ENCODE data around the gene TPPP3. TPM values are rescaled to one million over a fixed set of nuclear protein-coding genes. Genes with fewer than 3 reads are reported as not detected.

The TPPP3 gene

GRCh38 chr16:67346341-67346740 is 47.0 kb downstream of the TPPP3 start:
- Histone ChIP-seq H3K4me2 (ENCODE audit: low read length) (no peak overlapping the region), H3K9me3 (replicated peaks; ENCODE audit: low read length) (no peaks in the 10 kb centered on the region)

GRCh38 chr16:67345401-67345800 is 47.9 kb downstream of the TPPP3 start:
- Histone ChIP-seq H3K4me1 (ENCODE audit: control insufficient read depth, insufficient read depth, low read length) (no peaks in the 10 kb centered on the region), H3K9me3 (replicated peaks; ENCODE audit: low read length) (no peaks in the 10 kb centered on the region)

More at GRCh38 chr16:67346341-67346740, 47.0 kb downstream of the TPPP3 start:
- no peak overlapping the region for H3K9ac ChIP-seq (ENCODE audit: low read depth, low read length)
- H3K36me3 ChIP-seq (ENCODE audit: insufficient read depth, low read length): no peaks in the 10 kb centered on the region
- H3K4me1 ChIP-seq (ENCODE audit: control insufficient read depth, insufficient read depth, low read length): no peaks in the 10 kb centered on the region
- peaks cover 20% of the 10 kb centered on the region for H3K27me3 ChIP-seq (ENCODE audit: control insufficient read depth, insufficient read depth, low read length)
- no peak overlapping the region for H3K4me3 ChIP-seq (ENCODE audit: low read length)

GRCh38 chr16:67342616-67343015 is 50.7 kb downstream of the TPPP3 start:
- Histone ChIP-seq H3K4me3 (ENCODE audit: low read length) (no peak overlapping the region), H3K36me3 (ENCODE audit: insufficient read depth, low read length) (no peaks in the 10 kb centered on the region), H3K9ac (ENCODE audit: low read depth, low read length) (no peak overlapping the region), H3K9me3 (replicated peaks; ENCODE audit: low read length) (no peaks in the 10 kb centered on the region), H3K4me2 (ENCODE audit: low read length) (no peak overlapping the region), H3K27me3 (ENCODE audit: control insufficient read depth, insufficient read depth, low read length) (peaks cover 13% of the 10 kb centered on the region), H3K4me1 (ENCODE audit: control insufficient read depth, insufficient read depth, low read length) (no peaks in the 10 kb centered on the region)

More at GRCh38 chr16:67345401-67345800, 47.9 kb downstream of the TPPP3 start:
- Histone ChIP-seq H3K36me3 (ENCODE audit: insufficient read depth, low read length) (no peaks in the 10 kb centered on the region), H3K27me3 (ENCODE audit: control insufficient read depth, insufficient read depth, low read length) (peaks cover 20% of the 10 kb centered on the region), H3K4me3 (ENCODE audit: low read length) (no peak overlapping the region), H3K9ac (ENCODE audit: low read depth, low read length) (no peak overlapping the region), H3K4me2 (ENCODE audit: low read length) (no peak overlapping the region)

DNA sequence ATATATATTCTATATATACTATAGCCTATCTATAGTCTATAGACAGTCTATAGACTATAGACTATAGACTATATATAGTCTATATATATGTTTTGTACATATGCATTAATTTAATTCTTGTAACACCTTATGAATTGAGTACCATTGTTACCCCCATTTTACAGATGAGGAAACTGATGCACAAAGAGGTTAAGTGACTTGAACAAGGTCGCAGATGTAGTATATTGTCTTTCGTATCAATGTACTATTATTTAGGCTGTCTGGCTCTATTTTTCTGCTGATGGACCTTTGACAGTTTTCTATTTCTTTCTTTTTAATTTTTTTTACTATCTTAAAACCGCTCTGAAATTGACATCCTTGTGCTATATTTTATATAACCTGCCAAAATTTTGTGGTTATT is 52.0 kb downstream of the TPPP3 start:
- Histone ChIP-seq H3K4me3 (ENCODE audit: low read length) (no peak overlapping the region), H3K27me3 (ENCODE audit: control insufficient read depth, insufficient read depth, low read length) (peaks cover 6% of the 10 kb centered on the region), H3K9me3 (replicated peaks; ENCODE audit: low read length) (no peaks in the 10 kb centered on the region), H3K4me1 (ENCODE audit: control insufficient read depth, insufficient read depth, low read length) (no peaks in the 10 kb centered on the region), H3K4me2 (ENCODE audit: low read length) (no peak overlapping the region), H3K36me3 (ENCODE audit: insufficient read depth, low read length) (no peaks in the 10 kb centered on the region), H3K9ac (ENCODE audit: low read depth, low read length) (no peak overlapping the region)

Small RNA genes within 50 kb of the gene (small RNA-seq; reads per million reads assigned to genes)
- gene RNU1-123P: not detected
